ENCODE data around the gene HSD17B3.
"Not testable (repeated sequence)": the region's sequence is repeated elsewhere in the genome, so short reads cannot be mapped to it uniquely, and the experiment has no call there.

The HSD17B3 gene

GRCh38 chr9:96189581-96189980 lies 112.4 kb downstream of the HSD17B3 start:
- not testable (repeated sequence) for DNase-seq

- DNase-seq, result no peak
Observed at GRCh38 chr9:96188571-96188970, 113.4 kb downstream of the HSD17B3 start.

- DNase-seq, result no peak
Observed at GRCh38 chr9:96187151-96187555, 114.8 kb downstream of the HSD17B3 start.

GRCh38 chr9:96186591-96187011 lies 115.4 kb downstream of the HSD17B3 start:
- no peak for DNase-seq

GRCh38 chr9:96185518-96186156 lies 116.3 kb downstream of the HSD17B3 start:
- no peak for DNase-seq
